OCI-LY7 (cell line): ENCODE data around the gene PRCP. TPM values are rescaled to one million over a fixed set of nuclear protein-coding genes. Genes with fewer than 3 reads are reported as not detected.
A peak's percentile ranks its signal among the peaks of the same experiment; 100 is the strongest.
"Not testable (repeated sequence)": the region's sequence is repeated elsewhere in the genome, so short reads cannot be mapped to it uniquely, and the experiment has no call there.

Experiments
- BruUV-seq: library from RNA; stranded (reverse); fragments of 400-500 nt; replicated peaks from 2 replicates; lab custom pipeline; 2021; lab: Mats Ljungman, UMichigan
- CTCF ChIA-PET: fragments of 300-600 bp; sonication (Branson Sonifier 250); formaldehyde crosslinking; loops from one replicate; lab custom pipeline; 2022; ENCODE audit warnings: antibody characterized with exemption; ENCODE audit not compliant: unreplicated experiment; lab: Charles Lee
- POLR2A ChIA-PET: fragments of 300-600 bp; sonication (Branson Sonifier 250); formaldehyde crosslinking; loops from one replicate; lab custom pipeline; 2022; ENCODE audit warnings: antibody characterized with exemption; lab: Charles Lee
- DNase-seq: peaks from one replicate; pipeline ENCODE4 v3.0.0-alpha.2; 2015; ENCODE audit warnings: low spot score
- H2AFZ ChIP-seq: fragments of 200-600 bp; sonication (generic), shearing (Covaris generic); 2 replicates; pipeline ENCODE4 v1.6.1; 2014; ENCODE audit warnings: mild to moderate bottlenecking, antibody characterized with exemption, low read length, moderate library complexity
- H3K27ac ChIP-seq: fragments of 200-600 bp; sonication (generic); 2 replicates; pipeline ENCODE4 v1.5.1; 2014; ENCODE audit warnings: mixed run types, low read depth, mild to moderate bottlenecking, moderate library complexity, low read length, inconsistent platforms; ENCODE audit not compliant: poor library complexity, severe bottlenecking
- H3K36me3 ChIP-seq: fragments of 200-600 bp; sonication (generic); 2 replicates; pipeline ENCODE4 v1.6.1; 2014; ENCODE audit warnings: mild to moderate bottlenecking, antibody characterized with exemption, low read length, moderate library complexity, mixed read lengths; ENCODE audit not compliant: insufficient read depth
- H3K4me1 ChIP-seq: fragments of 200-600 bp; sonication (generic); 2 replicates; pipeline ENCODE4 v1.5.1; 2014; ENCODE audit warnings: mild to moderate bottlenecking, low read length; ENCODE audit not compliant: insufficient read depth, poor library complexity, severe bottlenecking
- H3K4me2 ChIP-seq: fragments of 200-600 bp; sonication (generic); 2 replicates; pipeline ENCODE4 v1.6.1; 2014; ENCODE audit warnings: mild to moderate bottlenecking, low read length
- H3K4me3 ChIP-seq: fragments of 200-600 bp; sonication (generic); 2 replicates; pipeline ENCODE4 v1.5.1; 2014; ENCODE audit warnings: mild to moderate bottlenecking, low read depth, low read length; ENCODE audit not compliant: poor library complexity, severe bottlenecking
- H3K79me2 ChIP-seq: fragments of 200-600 bp; sonication (generic); 2 replicates; pipeline ENCODE4 v1.6.1; 2016; ENCODE audit warnings: low read depth, mild to moderate bottlenecking, low read length, moderate library complexity, mixed read lengths; ENCODE audit not compliant: insufficient read depth
- H3K9me2 ChIP-seq: fragments of 200-600 bp; sonication (generic); 2 replicates; pipeline ENCODE4 v1.6.1; 2016; ENCODE audit warnings: mild to moderate bottlenecking, low read length, mixed read lengths; ENCODE audit not compliant: insufficient read depth
- H3K9me3 ChIP-seq: fragments of 200-600 bp; sonication (generic); 2 replicates; pipeline ENCODE4 v1.6.1; 2014; ENCODE audit warnings: mild to moderate bottlenecking, mixed run types, low read length, mixed read lengths
- H4K20me1 ChIP-seq: fragments of 200-600 bp; sonication (generic); 2 replicates; pipeline ENCODE4 v1.6.1; 2014; ENCODE audit warnings: mild to moderate bottlenecking, antibody characterized with exemption, low read length, moderate library complexity, mixed read lengths; ENCODE audit not compliant: insufficient read depth
- EZH2phosphoT487 ChIP-seq: fragments of 200-600 bp; sonication (generic); IDR thresholded peaks from 2 replicates; pipeline ENCODE4 v1.6.1; 2018; ENCODE audit warnings: low read depth, borderline replicate concordance, mild to moderate bottlenecking, mixed run types, antibody characterized with exemption, low read length, moderate library complexity, mixed read lengths
- intact Hi-C: fragments of 100-400 bp; cut with micrococcal nuclease; formaldehyde crosslinking; loops from one replicate; pipeline ENCODE4 v1.10.0; 2022; ENCODE audit not compliant: unreplicated experiment
- total RNA-seq, 2 experiments: library from RNA; depleted of rRNA in 1 of 2; stranded (reverse); fragments of >200 nt in 1 of 2; shearing (Covaris generic) in 1 of 2; gene quantifications; 2 replicates each; pipeline ENCODE4 v1.2.3, GENCODE V29; 2014 to 2022
- TF ChIP-seq, protein P1 (sequence below): fragments of 200-600 bp; sonication (generic); conservative IDR thresholded peaks from 2 replicates; pipeline ENCODE4 v1.5.1; 2014; ENCODE audit warnings: mild to moderate bottlenecking, antibody characterized with exemption, low read length, moderate library complexity, mixed read lengths

Gene PRCP
- total RNA-seq, 2 experiments from 2014 or later, result 6.5 to 18.3 TPM

DNA sequence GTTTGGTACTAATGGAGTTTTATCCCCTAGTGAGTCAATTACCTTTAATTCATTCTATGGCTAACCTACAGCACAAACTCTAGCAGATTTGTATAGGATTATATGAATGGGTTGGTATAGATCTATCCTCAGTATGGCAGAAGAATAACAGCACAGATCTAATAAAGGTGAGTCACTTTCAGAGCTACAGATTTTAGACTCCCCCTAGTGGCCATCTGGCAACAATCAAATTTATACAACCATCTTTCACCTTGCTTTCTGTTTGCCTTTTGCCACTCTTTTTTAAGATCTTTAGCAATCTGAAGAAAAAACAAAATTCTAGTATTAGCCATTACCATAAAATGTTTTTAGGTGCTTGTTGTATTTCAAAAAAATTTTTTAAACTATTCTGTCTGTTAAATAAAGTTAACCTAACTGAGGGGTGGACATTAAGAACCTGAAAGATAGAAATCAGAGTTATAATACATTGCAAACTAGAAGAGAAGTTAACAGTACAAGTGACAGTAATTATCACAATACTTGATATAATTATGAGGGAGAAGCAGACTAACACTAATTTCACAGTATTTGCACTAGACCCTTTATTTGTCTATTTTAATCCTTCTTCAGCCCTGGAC is 27.1 kb upstream of the PRCP start:
- TF ChIP-seq EZH2phosphoT487, result no peak
- TF ChIP-seq, protein P1, sequence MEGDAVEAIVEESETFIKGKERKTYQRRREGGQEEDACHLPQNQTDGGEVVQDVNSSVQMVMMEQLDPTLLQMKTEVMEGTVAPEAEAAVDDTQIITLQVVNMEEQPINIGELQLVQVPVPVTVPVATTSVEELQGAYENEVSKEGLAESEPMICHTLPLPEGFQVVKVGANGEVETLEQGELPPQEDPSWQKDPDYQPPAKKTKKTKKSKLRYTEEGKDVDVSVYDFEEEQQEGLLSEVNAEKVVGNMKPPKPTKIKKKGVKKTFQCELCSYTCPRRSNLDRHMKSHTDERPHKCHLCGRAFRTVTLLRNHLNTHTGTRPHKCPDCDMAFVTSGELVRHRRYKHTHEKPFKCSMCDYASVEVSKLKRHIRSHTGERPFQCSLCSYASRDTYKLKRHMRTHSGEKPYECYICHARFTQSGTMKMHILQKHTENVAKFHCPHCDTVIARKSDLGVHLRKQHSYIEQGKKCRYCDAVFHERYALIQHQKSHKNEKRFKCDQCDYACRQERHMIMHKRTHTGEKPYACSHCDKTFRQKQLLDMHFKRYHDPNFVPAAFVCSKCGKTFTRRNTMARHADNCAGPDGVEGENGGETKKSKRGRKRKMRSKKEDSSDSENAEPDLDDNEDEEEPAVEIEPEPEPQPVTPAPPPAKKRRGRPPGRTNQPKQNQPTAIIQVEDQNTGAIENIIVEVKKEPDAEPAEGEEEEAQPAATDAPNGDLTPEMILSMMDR, result peak; percentile 99
- H3K4me1 ChIP-seq, result peaks cover 74% of the 10 kb centered on the region
- no peak overlapping the region for H2AFZ ChIP-seq
- peak overlapping the region; percentile 64 for H3K27ac ChIP-seq
- CTCF ChIA-PET, result no interaction called here
- peaks cover 10% of the 10 kb centered on the region; the same call in 1 of the 2 replicates for H3K9me3 ChIP-seq
- peak; percentile 84 for DNase-seq
- POLR2A ChIA-PET, result interaction anchor here (1.6 to 1.8 kb wide), 3 partner anchors 30 to 135 kb away, joined by 3 to 6 read pairs (median 3); no protein-coding TSS in a partner anchor
- no TSS peak for BruUV-seq
- peaks cover 51% of the 10 kb centered on the region; the same call in 1 of the 2 replicates for H3K79me2 ChIP-seq
- no peaks in the 10 kb centered on the region for H3K9me2 ChIP-seq
- no peak overlapping the region for H3K4me3 ChIP-seq
- peaks cover 85% of the 10 kb centered on the region for H3K36me3 ChIP-seq
- H4K20me1 ChIP-seq, result no peaks in the 10 kb centered on the region
- intact Hi-C loops, result loop anchor here (1.0 to 2.0 kb wide), 3 partner anchors 21 to 43 kb away; no protein-coding TSS in a partner anchor
- peak overlapping the region; percentile 46 for H3K4me2 ChIP-seq

DNA sequence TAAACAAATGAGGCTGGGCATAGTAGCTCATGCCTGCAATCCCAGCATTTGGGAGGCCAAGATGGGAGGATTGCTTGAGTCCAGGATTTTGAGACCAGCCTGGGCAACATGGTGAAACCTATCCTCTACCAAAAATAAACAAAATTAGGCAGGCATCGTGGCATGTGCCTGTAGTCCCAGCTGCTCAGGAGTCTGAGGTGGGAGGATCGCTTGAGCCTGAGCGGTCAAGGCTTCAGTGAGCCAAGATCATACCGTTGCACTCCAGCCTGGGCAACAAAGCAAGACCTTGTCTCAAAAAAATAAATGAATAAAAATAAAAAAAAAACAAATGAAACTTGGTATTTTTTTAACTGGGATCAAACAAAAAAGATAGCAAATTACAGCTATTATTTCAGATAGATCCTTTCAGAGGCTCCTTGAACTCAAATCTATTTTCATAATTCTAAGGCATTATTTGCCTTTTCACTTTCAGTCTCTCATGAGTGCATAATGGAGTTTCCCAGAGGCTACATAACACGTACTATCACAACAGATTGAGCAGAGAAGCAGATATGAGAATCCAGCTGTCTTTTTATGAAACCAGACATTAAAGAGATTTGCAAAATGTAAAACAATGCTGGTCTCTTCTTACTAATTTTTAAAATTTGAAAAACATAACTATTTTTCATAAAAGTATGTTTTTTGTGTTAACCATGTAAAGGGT is 24.4 kb upstream of the PRCP start:
- Histone ChIP-seq H3K36me3 (peaks cover 88% of the 10 kb centered on the region), H4K20me1 (no peaks in the 10 kb centered on the region), H2AFZ (no peak overlapping the region), H3K79me2 (peaks cover 66% of the 10 kb centered on the region), H3K4me1 (peaks cover 73% of the 10 kb centered on the region), H3K9me2 (no peaks in the 10 kb centered on the region), H3K27ac (no peak overlapping the region), H3K9me3 (peaks cover 10% of the 10 kb centered on the region; the same call in 1 of the 2 replicates), H3K4me3 (no peak overlapping the region), H3K4me2 (no peak overlapping the region)
- intact Hi-C loops, result loop anchor here (5.0 kb wide), 1 partner anchor 363 kb away; the partner anchor contains the start of gene CCDC90B
- ChIA-PET POLR2A (interaction anchor here (0.7 to 1.9 kb wide), 10 partner anchors 11 to 140 kb away, joined by 3 to 14 read pairs (median 5); no protein-coding TSS in a partner anchor), CTCF (no interaction called here)
- TF ChIP-seq EZH2phosphoT487, result no peak
- TF ChIP-seq, protein P1, result no peak
- DNase-seq, result no peak
- no TSS peak for BruUV-seq

DNA sequence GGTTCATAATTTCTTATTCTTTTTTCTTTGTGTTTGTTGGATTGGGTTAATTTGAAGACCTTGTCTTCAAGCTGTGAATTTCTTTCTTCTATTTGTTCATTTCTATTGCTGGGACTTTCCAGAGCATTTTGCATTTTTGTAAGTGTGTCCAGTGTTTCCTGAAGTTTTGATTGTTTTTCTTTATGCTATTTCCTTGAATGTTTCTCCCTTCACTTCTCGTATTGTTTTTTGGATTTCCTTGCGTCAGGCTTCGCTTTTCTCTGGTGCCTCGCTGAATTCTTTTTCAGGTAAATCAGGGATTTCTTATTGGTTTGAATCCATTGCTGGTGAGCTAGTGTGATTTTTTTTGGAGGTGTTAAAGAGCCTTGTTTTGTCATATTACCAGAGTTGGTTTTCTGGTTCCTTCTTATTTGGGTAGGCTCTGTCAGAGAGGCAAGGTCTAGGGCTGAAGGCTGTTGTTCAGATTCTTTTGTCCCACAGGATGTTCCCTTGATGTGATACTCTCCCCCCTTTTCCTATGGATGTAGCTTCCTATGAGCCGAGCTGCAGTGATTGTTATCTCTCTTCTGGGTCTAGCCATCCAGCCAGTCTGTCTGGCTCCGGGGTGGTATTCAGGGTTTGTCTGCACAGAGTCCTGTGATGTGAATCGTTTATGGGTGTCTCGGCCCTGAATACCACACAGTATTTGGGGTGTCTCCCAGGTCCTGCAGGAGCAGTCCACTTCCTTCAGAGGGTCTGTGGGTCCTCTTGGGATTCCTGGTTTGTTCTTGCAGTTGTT is 22.4 kb upstream of the PRCP start:
- H3K4me3 ChIP-seq, CTCF ChIA-PET, H3K27ac ChIP-seq, H2AFZ ChIP-seq, BruUV-seq, H3K9me2 ChIP-seq, DNase-seq, H3K4me2 ChIP-seq, H4K20me1 ChIP-seq: not testable (repeated sequence)
- POLR2A ChIA-PET, result interaction anchor here (0.6 to 4.2 kb wide), 3 partner anchors 8 to 233 kb away, joined by 6 to 56 read pairs (median 14); no protein-coding TSS in a partner anchor
- Histone ChIP-seq H3K79me2 (peaks cover 72% of the 10 kb centered on the region), H3K4me1 (peaks cover 65% of the 10 kb centered on the region), H3K9me3 (peaks cover 13% of the 10 kb centered on the region), H3K36me3 (peaks cover 92% of the 10 kb centered on the region)
- intact Hi-C loops, result loop anchor here (5.0 kb wide), 1 partner anchor 365 kb away; the partner anchor contains the start of gene CCDC90B

DNA sequence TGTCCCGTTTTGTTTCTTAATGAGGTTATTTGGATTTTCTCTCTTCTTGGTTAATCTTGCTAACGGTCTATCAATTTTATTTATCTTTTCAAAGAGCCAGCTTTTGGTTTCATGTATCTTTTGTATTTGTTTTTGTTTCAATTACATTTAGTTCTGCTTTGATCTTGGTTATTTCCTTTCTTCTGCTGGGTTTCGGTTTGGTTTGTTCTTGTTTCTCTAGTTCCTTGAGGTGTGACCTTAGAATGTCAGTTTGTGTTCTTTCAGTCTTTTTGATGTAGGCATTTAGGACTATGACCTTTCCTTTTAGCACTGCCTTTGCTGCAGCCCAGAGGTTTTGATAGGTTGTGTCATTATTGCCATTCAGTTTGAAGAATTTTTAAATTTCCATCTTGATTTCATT is 20.0 kb upstream of the PRCP start:
- H3K4me2 ChIP-seq, result peak overlapping the region; percentile 78
- H2AFZ ChIP-seq, H4K20me1 ChIP-seq, BruUV-seq, CTCF ChIA-PET, H3K9me2 ChIP-seq: not testable (repeated sequence)
- peaks cover 94% of the 10 kb centered on the region for H3K36me3 ChIP-seq
- intact Hi-C loops, result loop anchor here (2.0 to 5.0 kb wide), 2 partner anchors 49 to 367 kb away; partner anchors contain the start of gene CCDC90B
- H3K27ac ChIP-seq, result peak overlapping the region; percentile 89
- peaks cover 13% of the 10 kb centered on the region for H3K9me3 ChIP-seq
- H3K79me2 ChIP-seq, result peaks cover 63% of the 10 kb centered on the region
- peaks cover 58% of the 10 kb centered on the region for H3K4me1 ChIP-seq
- POLR2A ChIA-PET, result interaction anchor here (0.6 to 4.2 kb wide), 17 partner anchors 9 to 237 kb away, joined by 3 to 56 read pairs (median 5); partner anchors contain the start of genes DDIAS, PCF11 and PRCP
- DNase-seq, result peak; percentile 69
- peak overlapping the region; percentile 46 for H3K4me3 ChIP-seq
